MV-4-11 (cell line): Measurements from ENCODE around the gene ATG4D.
"Not testable (repeated sequence)": the region's sequence is repeated elsewhere in the genome, so short reads cannot be mapped to it uniquely, and the experiment has no call there.

Source experiments
- DNase-seq: peaks from one replicate; lab custom pipeline; 2025; lab: John Stamatoyannopoulos, UW

Gene ATG4D

DNA sequence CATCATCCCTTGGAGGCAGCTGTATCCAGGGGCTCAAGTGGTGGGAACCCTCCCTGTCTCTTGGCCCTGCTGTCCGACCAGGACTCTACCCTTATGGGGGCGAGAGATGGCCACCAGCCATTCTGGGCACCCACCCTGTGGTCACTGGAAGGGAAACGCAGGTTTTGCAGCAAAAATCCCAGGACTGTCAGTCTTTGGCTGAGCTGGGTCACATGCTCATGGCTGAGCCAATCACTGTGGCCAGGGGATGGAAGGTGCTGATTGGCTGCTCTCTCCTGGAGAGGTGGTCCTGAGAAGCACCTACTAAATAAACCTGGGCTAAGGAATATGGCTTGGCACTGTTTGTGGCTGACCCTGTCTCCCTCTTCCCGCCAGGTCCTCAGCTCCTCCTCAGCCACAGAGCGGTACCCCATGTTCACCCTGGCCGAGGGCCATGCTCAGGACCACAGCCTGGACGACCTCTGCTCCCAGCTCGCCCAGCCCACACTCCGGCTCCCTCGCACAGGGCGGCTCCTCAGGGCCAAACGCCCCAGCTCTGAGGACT lies 8.9 kb downstream of the ATG4D start:
- DNase-seq, result peak; percentile 47

DNA sequence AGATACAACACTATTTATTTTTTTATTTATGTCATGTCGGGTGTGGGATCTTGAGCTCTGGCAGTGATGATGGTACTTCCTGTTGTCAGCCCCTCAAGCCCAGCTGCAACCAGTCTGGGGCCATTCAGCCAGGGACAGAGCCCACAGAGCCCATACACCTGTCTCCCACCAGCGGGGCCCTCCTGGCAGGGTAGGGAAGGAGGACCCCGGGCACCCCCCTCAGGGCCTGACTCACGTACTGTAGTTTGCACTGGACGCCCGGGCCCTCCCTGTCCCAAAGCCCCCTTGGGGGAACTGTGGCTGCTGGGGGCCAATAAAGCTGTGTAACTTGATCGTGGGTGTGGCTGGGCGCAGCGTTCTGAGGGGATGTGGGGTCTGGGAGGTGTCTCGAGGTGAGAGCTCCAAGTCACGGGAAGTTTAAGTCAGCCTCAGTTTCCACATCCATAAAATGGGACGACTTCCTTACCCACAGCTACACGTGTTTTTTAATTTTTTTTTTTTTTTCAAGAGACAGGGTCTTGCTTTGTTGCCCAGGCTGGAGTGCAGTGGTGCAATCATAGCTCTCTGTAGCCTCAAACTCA lies 9.5 kb downstream of the ATG4D start:
- peak; percentile 50 for DNase-seq

DNA sequence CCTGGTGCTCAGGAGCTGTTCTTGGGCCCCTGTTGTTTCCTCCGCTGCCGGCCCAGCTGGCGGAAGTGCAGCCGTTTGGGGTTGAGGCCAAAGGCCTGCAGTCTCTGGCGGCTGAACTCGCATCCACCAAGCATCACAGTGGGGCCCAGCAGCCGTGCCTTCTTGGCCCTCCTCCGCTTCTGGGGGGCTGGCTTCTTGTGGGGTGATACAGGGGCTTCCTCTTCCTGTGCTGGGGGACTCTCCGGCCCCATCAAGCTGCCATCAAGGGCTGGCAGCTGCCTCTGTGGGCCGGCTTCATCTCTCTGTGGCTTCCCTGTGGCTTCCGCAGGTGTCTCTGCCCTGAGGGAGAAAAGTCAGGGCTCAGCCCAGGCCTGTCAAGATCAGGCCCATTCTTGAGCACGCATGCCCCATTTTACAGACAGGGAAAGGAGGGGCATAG lies 10.3 kb downstream of the ATG4D start:
- peak; percentile 84 for DNase-seq

DNA sequence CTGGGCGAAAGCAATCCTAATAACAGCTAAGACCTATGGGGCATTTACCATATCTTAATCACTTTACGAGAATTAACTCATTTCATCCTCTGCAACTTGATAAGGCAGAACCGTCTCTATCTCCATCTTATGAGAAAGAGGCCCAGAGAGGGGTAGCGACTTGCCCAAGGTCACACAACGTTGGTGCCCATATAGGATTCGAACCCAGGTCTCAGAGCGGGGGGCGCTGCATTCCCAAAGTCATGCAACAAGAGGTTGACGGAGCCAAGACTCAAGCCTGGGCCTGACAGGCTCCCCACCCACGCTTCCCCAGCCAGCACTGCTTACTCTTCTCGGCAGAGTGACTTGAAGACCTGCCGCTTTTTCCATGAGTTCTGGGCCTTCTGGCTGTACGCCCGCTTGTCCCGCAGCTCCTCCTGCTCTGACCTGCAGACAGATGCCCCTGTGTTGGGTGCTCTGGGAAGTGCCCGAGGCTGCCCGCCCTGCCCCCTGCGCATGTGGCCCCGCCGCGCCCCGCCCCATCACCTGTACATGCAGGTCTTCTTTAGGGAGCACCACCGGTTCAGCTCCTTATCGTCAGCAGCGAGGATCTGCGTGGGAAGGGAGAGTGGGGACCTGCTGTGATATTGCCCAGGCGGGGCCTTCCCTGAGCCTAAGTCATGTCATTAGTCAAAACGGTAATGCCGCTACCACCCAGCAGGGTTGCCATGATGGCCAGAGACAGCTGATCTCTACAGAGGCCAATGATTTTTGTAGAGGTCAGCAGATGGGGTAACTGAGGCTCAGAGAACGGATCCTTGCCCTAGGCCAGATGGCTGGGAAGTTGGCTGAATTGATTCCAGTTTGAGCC lies 11.3 kb downstream of the ATG4D start:
- DNase-seq, result no peak

DNA sequence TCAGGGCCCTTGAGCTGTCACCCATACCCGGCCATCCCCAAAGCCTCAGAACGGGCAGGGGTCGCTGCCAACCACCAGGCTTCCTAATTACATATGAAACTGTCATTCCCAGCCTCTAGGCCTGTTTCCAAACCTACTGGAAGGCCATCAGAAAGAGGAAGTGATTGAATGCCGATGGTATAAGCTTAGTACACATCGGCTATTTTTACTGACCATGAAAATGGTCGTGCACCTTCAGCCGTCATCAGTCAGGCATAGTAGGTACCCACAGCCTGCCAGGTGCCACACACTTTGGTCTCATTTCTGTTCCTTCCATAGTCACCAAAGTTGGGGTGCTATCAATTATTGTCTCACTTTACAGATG lies 11.9 kb downstream of the ATG4D start:
- DNase-seq, result peak; percentile 52

DNA sequence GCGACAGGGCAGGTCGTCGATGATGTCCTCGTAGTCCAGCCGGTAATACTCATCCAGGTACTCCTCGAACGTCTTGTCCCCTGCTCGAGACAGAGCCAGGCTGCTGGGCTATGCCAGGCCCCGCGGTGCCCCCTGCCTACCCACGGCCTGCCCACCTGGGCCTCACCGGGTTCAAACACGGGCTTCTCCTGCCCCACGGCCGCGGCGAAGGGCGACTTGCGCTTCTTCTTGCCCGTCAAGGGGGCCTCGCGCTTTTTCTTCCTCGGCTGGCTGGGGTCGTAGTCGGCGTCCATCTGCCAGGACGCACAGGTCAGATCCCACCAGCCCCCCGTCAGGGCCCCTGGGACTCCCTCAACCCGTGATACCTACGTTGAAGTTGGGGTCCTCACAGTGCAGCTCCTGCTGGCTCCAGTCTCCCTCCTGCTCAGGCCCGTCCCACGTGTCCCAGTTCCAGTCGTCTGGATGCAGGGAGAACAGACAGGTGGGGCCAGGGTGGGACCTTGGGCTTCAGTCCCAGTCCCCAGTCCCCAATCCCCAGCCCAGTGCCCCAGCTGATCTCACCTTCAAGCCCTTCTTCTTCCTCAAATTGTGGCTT lies 14.0 kb downstream of the ATG4D start:
- no peak for DNase-seq

DNA sequence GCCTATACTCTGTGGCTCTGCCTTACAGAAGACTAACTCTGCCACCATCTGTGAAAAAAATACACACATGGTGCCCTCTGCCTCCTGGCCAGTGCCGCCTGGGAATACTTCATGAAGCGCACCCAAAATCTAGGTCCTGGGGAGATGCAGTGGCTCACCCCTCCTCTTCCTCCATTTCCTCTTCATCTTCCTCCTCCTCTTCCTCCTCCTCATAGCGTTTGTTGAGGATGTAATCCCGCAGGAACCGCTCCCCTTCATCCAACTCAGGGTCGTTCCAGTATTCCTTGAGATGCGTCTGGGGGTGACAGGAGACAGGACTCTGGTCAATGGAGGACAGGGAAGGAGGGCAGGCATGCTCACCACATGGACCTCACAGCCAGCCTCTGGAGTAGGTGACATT lies 16.4 kb downstream of the ATG4D start:
- DNase-seq, result no peak

DNA sequence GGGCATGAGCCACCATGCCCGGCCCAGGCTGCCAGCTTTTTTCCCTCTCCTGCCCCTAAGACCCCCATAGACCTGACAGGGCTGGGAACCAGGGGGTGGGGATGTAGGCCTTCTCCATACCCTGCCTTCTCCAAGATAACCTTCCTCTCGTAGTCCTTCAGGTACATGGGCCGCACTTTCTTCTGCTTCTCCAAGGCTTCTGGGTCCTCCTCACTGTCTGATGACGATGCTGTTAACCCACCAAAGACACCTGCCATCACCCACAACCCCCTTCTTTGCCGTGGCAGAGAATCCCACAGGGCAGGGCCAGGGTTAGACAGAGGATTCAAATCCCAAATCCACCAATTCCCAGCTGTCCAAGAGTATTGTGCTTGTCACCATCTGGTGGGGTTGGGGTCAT lies 18.9 kb downstream of the ATG4D start:
- DNase-seq, result no peak

DNA sequence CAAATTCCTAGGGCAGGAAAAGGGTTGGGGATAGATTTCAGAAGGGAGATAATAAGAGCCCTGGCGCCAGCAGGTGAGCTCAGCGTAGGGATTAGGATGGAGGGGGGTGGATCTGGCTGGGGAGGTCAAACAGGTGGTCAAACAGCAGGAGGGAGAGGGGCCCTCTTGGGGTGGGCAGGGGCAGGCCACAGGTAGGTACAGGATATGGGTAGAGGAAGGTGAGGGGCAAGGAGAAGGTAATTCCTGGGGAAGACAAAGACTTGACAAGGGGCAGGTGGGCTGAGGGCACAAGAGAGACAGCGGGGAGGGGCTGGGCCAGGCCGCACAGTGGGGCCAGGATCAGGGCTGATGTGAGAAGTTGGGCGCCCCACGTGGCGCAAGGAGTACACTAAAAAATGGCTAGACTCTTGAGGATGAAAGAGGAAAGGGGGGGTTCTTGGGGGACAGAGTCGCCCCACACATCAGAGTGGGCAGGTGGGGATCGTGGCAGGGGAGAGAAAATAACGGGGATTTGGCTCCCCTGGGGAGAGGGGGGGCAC lies 21.4 kb downstream of the ATG4D start:
- DNase-seq, result peak; percentile 73

DNA sequence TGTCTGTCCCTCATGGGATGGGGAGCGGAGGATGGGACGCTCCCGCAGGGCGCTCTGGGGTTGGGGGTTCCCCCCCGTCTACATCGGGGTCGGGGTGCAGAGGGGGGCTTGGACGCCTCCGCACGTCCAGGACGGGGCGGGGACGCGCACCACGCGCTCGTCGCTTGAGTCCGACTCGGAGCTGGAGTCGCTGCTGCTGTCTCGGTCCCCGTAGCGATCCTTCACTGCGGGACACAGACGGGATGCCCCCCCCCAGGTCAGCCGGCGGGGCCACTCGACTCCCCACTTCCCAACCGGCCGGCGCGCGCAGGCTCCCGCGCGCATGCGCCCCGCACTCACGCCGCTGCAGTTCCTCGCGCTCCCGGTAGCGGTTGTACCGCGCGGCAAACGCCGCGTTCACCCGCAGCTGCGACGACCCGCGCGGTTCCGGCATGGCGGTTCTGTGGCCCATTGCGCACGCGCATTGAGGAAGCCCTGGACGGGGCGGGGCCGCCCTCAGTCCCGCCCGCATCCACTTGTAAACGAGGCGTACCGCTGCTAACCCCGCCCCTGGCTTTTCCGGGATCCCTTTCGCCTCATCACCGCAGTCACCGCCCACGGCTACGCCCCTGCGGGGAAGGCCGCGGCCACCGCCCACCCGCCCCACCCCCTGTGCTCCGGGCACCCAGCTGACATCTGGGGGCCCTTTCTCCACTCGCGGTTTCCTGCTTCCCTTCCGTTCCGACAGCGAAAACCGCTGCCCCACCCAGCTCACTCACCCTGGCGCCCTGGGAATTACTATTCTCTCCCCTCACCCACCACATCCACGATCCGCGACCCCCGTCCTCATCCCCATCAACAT lies 22.1 kb downstream of the ATG4D start, which contains the start of gene KRI1:
Gene KRI1 (minus strand): TSS at position 444 of the 841 bp plus-strand sequence. CDS start 11 bp downstream, at position 433.
- peak; percentile 100 for DNase-seq

DNA sequence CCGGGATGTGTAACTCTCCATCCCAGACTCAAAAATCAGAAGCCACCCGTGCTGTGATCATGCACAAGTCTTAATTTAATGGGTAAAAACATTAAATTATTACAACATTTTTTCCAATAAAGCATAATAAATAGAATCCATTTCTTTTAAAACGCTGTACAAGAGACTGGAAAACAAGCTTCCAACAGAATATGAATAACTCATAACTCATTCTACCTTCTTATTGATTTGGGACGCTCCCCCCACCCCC lies 22.6 kb downstream of the ATG4D start:
- DNase-seq, result no peak

DNA sequence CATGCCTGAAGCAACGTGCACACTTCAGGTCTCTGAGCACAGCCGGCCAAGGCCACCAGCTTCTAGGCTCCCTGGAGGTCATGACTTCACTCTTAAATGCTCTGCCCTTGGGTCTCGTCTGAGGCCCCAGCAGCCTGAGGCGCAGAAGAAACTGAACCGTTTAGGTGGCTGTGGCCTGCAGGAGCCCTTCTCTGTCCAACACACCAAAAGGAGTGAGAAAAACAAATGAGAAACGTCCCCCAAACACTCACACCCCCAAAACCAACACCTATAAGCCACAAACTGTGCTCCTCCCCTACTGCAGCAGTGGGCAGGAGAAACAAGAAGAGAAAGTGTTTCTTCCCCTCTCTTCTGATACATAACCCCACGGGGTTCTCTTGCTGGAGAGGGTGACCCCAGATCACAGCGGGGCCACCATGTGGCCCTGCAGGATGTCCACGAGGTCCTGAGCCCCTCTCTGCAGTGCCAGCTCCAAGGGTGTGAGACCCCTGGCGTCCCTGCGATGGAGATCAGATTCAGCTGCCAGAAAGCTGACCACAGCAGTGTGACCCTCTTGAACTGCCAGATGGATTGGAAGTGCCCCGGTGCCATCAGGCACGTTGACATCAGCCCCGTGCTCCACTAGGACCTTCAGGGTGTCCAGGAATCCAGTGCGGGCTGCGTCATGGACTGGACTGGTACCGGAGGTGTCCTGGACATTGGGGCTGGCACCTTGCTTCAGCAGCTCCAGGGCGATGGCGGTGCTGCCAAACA lies 23.1 kb downstream of the ATG4D start:
- peak; percentile 87 for DNase-seq

DNA sequence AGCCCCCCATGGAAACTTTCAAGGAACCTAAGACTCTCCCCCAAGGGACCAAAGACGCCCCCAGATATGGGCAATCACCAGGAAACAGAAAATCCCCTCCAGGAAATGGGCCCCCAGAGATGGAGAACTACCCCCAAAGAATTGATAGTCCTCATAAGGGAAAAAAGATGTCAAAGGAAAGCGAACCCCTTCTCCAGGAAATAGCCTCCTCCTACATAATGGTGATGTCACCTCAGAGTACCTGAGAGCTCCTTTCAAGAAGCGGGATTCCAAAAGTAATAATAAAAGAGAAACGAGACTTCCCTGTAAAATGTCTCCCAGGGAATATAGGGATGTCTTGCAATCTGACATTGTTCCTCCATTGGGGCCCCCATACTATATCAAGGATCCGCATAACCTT lies 24.0 kb downstream of the ATG4D start:
- no peak for DNase-seq

DNA sequence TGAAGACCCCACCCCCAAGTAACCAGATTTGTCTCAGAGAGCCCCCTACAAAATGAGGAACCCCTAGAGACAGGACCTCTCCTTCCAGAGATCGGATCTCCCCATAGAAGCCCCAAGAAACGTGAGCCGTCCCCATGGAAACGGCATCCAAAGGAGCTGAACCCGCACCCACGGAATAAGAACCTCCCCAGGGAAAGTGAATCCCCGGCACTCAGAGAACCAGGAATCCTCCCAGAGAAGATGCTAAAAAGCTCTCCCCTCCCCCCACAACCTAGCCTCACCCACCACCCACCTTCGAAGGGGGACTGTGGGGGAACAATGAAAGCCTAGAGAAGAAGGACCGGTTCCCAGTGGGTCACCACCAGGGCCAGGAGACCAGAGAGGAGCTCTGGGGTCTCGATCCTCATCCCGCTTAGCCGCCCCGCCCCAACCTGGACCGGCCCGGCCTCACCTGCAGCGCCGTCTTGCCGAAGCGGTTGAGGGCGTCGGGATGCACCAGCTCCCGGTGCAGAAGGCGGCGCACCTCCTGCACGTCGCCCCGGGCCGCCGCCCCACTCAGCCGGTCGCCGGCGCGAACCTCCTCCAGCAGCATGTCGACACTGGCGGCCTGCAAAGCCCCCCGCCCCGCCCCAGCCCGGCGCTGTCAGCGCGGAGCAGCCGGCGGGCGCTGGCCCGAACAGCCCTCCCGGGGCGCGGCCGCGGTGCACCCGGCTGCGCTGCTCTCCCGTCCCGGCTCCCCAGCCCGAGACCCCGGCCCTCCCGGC lies 24.5 kb downstream of the ATG4D start:
- no peak for DNase-seq

DNA sequence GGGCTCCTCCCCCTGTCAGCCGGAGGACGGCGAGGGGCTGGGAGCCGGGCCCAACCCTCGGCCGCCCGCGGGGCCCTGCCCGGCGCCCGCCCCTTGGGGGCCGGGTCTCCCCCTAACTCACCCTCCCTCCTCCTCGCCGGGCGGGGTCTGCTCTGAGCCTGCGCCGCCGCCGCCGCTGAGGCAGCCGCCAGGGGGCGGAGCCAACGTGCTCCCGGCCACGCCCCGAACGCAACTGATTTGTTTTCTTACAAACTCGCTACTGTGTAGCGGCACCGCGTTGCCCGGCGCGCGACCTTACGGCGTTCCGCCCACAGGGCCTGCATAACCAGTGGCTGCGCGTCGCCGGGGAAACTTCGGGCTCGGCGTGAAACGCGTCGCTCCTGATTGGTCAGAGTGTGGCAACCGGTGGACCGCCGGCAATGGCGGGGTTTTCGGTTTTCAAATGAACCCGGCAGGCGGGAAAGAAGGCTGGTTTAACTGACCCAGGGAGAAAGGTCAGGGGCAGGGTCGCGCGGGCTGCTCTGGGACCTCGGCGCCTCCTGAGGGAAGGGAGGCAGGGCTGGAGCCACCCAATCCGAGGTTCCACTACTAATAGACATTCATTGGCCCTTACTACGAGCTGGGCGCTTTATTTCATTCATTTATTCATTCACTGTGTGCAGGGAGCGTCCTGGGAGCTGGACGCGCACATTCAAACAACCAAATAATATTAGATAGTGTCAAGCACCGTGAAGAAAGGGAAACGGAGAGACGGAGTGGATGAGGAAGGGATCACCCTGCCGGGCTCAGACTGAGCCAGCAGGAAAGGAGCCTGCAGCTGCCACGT lies 25.3 kb downstream of the ATG4D start, which contains the start of gene CDKN2D:
Gene CDKN2D (minus strand): TSS at position 154 of the 826 bp plus-strand sequence. CDS start 326 bp downstream, outside the sequence.
- DNase-seq, result peak; percentile 100

DNA sequence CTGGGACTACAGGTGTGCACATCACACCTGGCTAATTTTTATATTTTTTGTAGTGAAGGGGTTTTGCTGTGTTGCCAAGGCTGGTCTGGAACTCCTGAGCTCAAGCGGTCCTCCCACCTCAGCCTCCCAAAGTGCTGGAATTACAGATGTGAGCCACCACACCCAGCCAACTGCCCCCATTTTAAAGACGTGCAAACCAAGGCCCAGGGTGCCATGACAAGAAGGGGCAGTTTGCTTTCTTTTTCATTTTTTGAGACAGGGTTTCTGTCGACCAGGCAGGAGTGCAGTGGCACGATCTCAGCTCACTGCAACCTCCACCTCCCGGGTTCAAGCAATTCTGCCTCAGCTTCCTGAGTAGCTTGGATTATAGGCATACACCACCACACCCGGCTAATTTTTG lies 30.1 kb downstream of the ATG4D start:
- not testable (repeated sequence) for DNase-seq

DNA sequence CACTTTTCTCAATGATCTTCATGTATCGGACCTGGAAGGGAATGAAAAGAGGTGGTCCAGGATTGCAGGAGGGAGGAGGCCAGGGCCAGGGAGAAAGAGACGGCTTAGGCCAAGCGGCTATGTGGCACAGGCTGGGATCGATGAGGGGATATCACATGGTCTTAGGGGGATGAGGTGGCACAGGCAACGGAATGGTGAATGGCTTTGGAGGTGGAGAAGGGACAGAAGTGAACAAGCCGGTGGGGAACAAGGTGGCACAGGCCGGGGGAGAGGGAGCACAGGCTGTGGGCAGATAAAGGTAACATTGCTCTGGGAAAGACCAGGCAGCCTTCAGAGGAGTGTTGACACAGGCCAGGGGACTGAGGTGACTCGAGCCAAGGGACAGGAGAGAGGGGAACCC lies 30.8 kb downstream of the ATG4D start:
- DNase-seq, result no peak

DNA sequence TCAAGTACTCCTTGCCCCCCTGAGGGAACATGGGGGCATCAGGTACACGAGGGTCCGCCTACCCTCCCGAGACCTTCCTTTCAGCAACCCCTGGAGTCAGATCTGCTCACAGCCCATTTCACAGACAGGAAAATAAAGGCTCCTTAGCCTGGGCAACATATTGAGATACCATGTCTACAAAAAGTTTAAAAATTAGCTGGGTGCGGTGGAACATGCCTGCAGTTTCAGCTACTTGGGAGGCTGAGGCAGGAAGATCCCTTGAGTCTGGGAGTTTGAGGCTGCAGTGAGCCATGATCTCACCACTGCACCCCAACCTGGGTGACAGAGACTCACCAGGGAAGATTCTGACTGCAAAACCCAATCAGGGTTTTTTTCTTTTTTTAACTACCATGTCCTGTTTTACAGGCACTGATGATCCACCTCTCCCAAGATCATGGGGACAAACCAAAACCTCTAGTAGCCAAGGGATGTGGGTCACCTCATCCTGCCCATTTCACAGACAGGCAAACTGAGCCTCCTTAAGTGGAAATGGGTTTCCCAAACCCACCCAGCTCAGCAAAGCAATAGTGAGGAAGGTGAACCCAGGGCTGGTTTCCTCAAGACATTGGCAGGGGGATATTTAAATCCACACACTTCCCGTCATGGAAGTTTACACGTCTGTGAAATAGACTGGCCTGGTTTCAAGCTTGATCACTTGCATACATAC lies 31.5 kb downstream of the ATG4D start:
- no peak for DNase-seq

DNA sequence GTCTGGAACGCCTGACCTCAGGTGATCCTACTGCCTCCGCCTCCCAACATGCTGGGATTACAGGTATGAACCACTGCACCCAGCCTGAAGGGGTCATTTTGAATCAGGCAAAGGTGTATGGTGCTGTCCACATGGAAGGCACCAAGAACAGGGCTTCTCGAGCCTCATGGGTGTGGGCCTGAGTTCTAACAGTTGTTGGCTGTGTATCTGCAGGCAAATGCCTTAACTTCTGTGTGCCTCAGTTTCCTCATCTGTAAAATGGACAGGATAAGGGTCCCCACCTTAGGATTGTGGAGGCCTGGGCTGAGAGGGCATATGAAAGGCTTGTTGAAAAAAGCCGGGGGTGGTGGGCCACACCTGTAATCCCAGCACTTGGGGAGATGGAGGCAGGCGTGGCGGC lies 34.2 kb downstream of the ATG4D start:
- no peak for DNase-seq
